Measurements from ENCODE around the gene FSD1.

DNA sequence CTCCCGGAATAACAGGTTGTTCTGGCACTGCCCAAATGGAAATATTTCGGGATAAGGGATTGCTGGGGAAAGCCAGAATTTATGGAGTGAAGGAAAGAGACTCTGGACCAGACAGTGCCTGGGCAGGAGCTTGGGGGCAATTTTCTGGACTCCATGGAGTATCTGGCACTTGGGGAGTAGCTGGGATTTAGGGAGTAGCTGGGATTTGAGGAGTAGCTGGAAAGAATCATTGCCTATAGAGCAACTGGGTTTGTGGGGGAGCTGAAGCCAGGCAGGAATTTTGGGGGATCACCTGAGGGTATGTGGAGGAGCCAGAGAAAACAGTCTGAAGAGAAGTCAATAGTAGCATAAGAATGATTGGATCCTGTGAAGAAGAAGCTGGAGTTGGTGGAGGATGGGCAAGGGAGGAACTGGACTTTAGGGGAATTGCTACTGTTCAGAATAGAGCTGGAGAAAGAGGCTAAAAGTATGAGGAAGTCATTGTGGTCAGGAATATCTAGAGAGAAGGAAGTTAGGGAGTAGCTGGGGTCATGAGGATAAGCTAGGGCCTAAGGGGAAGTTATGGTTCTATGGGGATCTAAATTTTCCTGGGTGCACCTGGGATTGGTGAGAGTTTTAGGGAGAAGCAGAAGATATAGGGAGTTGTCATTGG is 14.8 kb downstream of the FSD1 start:
- TF ChIP-seq, protein P1, sequence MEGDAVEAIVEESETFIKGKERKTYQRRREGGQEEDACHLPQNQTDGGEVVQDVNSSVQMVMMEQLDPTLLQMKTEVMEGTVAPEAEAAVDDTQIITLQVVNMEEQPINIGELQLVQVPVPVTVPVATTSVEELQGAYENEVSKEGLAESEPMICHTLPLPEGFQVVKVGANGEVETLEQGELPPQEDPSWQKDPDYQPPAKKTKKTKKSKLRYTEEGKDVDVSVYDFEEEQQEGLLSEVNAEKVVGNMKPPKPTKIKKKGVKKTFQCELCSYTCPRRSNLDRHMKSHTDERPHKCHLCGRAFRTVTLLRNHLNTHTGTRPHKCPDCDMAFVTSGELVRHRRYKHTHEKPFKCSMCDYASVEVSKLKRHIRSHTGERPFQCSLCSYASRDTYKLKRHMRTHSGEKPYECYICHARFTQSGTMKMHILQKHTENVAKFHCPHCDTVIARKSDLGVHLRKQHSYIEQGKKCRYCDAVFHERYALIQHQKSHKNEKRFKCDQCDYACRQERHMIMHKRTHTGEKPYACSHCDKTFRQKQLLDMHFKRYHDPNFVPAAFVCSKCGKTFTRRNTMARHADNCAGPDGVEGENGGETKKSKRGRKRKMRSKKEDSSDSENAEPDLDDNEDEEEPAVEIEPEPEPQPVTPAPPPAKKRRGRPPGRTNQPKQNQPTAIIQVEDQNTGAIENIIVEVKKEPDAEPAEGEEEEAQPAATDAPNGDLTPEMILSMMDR (IDR thresholded peaks at IDR 0.05; ENCODE audit: low read depth, low read length) = no peak
- TF ChIP-seq EZH2phosphoT487 (IDR thresholded peaks at IDR 0.05; ENCODE audit: low read depth) = no peak

Measured in OCI-LY3 (cell line).